HUDEP-2 (cell line): ENCODE results near the gene ALLC.
"Not testable (repeated sequence)": the region's sequence is repeated elsewhere in the genome, so short reads cannot be mapped to it uniquely, and the experiment has no call there.

Experiments
- DNase-seq, 76 experiments: peaks; one replicate each; lab custom pipeline; 2025; ENCODE audit not compliant: unreplicated experiment in 76 of 76; lab: John Stamatoyannopoulos, UW

ALLC gene

DNA sequence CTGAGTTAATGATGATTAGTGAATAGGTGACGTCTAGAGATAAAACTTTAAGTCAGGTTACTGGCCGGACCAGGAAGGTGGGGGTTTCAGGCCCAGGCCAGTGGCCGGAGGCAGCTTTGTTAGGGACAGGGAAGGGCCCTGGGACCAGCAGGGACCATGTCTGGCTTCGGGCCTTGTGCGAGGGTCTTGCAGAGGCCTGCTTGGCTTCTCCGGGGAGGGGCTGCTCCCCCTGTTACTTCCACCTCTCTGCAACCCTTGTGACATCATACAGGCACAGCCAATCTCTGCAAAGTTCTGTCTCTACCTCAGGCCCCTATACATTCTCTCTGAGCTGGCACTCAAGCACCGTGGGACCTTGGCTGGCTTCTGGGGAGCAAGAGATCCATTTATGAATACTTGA lies at the start of gene ALLC:
Gene ALLC, plus strand, starts transcription at position 320 of the 400 bp plus-strand sequence. CDS start 12,958 bp downstream, outside the sequence.
- no peak for DNase-seq

DNA sequence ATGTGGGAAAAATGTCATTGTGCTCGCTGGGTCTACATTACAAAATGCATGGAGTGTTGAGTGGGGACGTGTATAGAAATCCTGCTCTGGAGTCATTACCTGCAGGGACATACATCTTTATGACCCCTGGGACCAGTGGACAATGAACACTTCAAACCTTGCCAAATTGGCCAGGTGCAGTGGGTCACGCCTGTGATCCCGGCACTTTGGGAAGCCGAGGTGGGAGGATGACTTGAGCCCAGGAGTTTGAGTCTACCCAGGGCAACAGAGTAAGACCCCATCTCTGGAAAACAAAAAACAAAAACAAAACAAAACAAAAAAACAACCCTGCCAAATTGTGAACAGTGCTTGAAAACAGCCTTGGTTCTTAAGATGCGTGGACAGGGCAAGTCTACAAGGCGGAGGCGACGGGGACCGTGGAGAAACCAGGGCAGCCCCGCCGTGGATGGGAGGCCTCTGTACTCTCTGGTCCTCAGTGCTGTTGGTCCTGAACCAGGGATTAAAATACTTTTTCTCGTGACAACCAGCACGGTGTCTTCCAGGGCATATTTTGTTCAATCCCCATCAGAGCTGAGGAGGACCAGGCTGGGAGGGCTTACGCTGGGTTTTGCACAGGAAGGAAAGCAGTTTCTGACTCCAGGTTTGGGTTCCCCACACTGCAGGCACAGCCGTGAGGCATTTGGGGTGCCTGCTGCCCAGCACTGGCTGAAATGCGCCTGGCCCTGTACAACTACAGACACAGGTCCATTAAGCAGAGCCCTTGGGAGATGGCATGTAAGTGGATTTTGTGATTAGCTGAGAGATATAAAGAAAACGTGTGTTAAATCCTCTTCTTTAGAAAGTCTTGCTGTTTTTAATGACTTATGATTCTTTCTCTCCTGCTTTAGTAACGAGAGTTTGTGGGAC lies 49.4 kb upstream of the ALLC start:
- DNase-seq, result no peak

DNA sequence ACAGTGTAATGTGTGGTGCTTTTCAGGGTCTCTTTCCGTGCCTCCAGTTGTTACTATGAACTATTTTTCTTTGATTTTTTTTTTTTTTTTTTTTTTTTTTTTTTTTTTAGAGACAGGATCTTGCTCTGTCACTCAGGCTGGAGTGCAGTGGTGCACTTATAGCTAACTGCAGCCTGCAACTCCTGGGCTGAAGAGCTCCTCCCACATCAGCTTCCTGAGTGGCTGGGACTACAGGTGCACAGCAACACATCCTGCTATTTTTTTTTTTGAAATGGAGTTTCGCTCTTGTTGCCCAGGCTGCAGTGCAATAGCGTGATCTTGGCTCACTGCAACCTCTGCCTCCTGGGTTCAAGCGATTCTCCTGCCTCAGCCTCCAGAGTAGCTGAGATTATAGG lies 48.7 kb upstream of the ALLC start:
- not testable (repeated sequence) for DNase-seq

GRCh38 chr2:3610415-3610814 lies 47.6 kb upstream of the ALLC start:
- DNase-seq, result no peak

DNA sequence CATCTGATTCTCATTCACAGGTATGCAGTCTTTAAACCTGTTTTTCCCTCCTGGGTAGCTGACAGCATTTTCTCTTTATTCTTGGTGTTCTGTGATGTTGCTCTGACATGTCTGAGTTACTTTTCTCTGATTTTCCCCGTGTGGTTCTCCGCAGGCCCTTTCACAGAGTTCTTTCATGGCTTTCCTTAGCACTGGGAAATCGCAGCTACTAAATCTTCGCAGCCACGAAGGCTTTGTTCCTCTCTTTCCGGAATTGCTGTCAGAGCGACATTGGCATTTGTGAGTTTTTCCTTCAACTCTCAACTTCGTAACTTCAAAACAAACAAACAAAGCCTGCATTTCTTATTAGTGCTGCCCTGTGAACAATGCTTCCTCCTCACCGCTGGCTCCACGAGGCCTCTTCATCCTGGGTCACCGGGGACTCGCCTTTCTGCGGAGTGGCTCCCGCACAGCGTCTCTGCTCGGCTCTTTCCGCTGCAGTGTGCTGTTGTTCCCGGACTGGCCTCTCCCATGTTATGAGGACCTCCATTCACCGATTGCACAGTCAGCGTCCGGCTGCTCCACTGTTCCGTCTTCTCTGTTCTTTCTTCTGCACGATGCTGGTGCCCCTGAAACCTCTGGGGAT lies 47.0 kb upstream of the ALLC start:
- DNase-seq, result no peak

DNA sequence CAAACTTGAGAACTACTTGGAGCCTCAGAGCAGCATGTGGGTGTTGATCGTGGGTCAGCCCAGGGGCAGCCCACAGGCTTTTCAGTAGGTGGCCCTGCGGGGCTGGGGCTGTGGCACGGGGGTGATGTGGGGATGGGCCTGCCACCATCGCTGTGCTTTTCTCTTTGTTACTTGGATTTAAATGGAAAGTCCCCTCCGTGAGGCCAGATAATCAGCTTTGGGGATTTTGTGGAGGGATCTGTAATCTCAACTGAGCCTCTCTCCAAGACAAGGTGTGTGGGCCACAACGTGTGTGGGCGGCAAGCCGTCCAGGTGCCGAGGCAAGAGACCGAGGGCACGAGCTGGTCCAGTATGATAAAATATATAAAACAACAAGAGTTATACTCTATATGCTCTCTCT lies 46.4 kb upstream of the ALLC start:
- no peak for DNase-seq

DNA sequence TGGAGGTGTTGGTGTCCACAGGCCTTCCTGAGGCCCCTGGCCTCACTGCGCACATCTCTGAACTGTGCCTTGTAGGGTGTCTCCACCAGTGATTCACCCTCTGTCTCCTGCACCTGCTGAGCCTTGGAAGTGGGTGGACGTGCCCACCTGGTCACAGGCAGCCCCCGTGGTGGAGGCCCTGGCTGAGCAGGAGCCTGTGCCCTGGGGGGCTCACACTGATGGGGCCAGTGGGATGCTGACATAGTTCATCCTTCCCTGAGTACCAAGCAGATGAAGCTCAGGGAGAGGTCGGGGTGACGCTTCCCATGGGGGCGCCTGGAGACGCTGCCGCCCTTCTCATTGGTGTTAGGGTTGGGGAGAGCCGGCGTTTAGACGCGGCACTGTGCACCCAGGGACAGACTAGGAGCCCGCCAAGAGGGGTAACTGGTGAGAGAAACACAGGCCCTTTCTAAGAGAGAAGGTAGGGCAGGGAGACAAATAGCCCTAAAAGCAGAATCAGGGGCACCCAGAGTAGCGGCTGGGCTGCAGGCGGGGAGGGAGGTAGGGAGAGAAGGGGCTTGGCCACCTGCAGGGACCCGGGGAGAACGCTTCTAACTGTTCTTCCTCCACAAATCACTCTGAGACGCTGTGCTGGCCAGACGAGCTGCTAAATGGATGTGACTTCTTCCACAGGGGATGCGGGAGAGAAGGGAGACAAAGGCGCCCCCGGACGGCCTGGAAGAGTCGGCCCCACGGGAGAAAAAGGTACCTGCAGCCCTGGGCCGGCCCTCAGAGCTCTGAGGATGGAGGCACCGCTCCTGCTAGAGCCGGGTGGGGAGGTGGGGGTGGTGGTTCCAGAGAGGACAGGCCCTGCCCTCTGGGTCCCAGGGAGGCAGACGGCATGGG lies 45.1 kb upstream of the ALLC start:
- no peak for DNase-seq

DNA sequence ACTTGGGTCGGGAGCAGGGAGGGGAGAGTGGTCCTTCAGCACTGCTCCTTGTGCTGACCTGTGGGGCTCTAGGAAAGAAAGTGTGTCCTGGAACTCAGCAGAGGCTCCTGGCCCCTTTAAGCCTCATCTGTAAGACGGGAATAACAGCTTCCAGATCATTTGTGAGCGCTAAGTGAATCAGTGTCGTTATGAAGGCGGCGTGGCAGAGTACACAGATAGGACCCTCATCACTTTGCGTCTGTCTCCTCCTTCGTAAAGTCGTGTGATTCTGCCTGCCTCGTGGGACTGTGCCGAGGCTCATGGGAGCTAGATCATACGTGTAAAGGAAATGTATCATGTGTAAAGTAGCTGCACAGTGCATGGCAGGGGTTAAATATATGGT lies 44.5 kb upstream of the ALLC start:
- no peak for DNase-seq

- DNase-seq, result not testable (repeated sequence)
These were observed 43.3 kb upstream of the ALLC start for GRCh38 chr2:3614743-3615142.

- not testable (repeated sequence) for DNase-seq
These were observed 42.3 kb upstream of the ALLC start for GRCh38 chr2:3615541-3616200.

GRCh38 chr2:3616435-3617197 lies 41.4 kb upstream of the ALLC start:
- not testable (repeated sequence) for DNase-seq

DNA sequence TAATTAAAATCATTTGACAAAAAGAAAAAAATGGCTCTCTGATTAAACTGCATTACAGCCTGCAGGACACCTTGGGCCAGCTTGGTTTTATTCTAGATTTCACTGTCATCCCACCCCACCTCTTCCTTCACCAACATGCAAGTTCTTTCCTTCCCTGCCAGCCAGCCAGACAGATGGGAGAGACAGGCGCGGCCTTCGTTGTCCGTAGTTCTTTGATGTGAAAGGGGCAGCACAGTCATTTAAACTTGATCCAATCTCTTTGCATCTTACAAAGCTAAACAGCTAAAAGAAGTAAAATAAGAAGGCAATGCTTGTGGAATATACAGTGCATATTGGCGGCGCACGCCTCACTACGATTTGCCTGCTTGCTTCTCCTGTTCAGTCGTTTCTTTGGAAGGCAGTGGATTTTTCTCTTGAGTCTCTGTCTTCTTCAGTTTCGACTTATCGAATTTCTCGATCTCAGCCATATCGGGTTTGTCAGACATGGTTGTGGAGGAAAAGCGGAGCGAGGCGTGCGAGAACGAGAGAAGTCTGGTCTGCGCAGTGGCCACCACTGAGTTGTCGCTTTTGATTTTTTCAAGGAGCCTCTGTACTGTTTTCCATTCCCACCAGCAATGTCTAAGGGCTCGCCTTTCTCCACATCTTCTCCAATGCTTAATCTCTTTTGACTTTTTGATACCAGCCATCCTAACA lies 40.7 kb upstream of the ALLC start:
- DNase-seq, result no peak

- DNase-seq, result no peak
These were observed 39.6 kb upstream of the ALLC start for GRCh38 chr2:3618367-3618766.

- no peak for DNase-seq
These were observed 39.0 kb upstream of the ALLC start for GRCh38 chr2:3619033-3619432.

GRCh38 chr2:3619661-3620060 lies 38.3 kb upstream of the ALLC start:
- not testable (repeated sequence) for DNase-seq

DNA sequence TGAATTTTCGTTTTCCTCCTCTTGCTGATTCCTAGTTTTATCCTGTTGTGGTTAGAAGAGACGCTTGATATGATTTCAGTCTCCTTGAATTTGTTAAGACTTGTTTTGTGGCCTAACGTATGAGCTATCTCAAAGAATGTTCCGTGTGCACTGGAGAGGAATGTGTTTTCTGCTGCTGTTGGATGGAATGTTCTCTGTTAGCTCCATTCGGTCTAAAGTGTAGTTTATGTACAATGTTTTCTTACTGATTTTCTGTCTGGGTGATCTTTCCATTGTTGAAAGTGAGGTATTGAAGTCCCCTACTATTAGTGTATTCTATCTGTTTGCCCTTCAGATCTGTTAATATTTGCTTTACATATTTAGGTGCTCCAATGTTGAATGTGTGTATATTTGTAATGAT lies 37.2 kb upstream of the ALLC start:
- DNase-seq, result no peak

DNA sequence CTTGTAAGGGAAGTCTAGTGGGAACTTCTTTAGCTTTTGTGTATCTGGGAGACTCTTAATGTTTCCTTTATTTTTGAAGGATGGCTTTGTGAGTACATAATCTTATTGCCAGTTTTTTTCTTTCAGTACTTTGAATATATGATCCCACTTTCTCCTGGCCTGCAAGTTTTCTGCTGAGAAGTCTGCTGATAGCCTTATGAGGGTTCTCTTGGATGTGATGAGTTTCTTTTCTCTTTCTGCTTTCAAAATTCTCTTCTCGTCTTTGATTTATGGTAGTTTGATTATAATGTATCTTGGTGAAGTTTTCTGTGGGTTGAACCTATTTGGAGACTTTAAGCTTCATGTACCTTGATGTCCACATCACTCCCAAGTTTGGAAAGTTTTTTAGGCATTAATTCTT lies 35.0 kb upstream of the ALLC start:
- no peak for DNase-seq

DNA sequence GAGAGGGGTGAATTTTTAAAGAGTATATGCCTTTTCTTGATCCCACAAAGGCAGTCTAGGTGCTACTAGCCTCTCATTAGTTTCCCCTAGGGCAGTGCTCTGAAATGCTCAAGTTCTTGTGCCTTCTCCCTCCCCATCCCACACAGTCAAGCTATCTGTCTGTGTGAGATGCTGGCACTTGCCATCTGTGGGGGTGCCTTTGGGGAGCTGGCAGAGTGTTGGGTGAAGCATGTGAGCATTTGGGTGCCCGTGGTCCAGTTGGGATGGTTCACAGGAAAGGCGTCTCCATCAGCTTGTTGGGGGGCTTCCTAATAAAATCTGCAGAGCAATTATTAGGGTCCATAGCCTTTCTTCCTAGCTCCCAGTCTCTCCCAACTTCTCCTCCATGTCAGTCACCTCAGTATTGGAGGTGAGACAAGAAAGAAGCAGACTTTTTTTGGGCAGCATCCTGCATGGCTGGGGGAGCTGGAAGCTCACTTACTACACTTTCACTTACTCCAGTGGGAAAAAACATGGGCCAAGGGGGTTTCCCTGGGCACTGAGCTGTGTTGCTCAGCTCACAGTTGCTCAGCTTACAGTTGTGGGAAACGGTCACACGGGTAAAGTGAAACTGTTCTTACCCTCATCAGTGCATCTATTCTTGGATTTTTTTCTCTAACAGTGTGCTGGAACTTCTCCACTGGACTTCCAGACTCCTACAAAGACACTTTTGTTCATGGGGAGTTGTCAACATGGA lies 33.8 kb upstream of the ALLC start:
- no peak for DNase-seq

DNA sequence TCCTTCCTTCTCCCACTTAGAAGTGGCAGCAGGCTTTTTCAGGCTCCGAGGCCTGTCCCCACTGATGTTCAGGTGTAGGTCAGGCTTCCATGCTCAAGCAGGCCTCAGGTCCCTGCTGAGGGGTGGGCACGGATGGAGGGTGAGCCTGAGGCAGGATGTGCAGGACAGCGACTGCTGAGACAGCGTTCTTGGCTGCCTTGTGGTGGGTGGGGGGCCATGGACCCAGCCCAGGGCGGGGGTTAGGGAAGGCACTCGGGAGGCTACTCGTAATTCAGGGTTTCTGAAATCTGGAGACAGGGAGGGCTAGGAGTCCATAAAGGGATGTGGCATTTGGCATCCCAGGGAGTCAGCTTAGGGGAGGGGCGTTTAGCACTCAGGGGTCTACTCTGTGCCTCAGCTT lies 32.8 kb upstream of the ALLC start:
- no peak for DNase-seq
